ENCODE data around the gene SZT2. TPM values are rescaled to one million over a fixed set of nuclear protein-coding genes. Genes with fewer than 3 reads are reported as not detected.

The SZT2 gene
- total RNA-seq, 1 donor from 2014 or later: 63.6 TPM

DNA sequence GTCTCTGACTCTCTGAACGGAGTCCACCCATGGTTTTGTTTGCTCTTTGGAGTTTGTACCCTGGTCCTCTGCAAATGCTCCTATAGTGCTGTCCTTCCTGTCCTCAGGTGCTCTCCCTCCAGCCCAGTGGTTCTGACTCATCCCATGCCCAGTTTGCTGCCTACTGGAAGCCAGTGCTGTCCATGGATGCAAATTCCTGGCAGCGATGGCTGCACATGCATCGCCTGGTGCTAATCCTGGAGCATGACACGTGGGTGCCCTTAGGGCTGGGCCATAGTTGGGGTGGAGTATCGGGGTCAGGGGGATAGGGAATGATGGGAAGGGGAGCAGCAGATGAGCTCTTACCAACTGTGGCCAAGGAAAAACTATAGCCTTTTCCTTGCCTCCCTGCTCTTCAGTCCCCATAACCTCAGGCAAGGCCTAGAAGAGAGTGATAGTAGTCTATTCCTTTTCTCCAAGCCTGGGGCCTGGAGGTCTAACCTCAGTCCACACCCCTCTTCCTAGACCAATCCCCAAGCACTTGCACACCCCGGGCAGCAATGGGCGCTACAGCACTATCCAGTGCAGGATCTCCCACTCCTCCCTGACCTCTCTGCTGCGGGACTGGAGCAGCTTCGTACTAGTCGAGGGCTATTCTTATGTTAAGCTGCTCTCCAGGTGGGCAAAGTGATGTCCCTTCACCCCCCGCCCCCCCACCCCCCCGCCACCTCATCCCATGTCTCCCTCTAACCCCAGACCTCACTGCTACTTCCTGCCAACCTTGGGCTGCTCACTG is 32.5 kb downstream of the SZT2 start:
- H3K36me3 Mint-ChIP-seq (ENCODE audit: unreplicated experiment): peaks cover 37% of the 10 kb centered on the region
- no peak overlapping the region for H3K27ac Mint-ChIP-seq (ENCODE audit: unreplicated experiment)
- TF ChIP-seq, protein P1, sequence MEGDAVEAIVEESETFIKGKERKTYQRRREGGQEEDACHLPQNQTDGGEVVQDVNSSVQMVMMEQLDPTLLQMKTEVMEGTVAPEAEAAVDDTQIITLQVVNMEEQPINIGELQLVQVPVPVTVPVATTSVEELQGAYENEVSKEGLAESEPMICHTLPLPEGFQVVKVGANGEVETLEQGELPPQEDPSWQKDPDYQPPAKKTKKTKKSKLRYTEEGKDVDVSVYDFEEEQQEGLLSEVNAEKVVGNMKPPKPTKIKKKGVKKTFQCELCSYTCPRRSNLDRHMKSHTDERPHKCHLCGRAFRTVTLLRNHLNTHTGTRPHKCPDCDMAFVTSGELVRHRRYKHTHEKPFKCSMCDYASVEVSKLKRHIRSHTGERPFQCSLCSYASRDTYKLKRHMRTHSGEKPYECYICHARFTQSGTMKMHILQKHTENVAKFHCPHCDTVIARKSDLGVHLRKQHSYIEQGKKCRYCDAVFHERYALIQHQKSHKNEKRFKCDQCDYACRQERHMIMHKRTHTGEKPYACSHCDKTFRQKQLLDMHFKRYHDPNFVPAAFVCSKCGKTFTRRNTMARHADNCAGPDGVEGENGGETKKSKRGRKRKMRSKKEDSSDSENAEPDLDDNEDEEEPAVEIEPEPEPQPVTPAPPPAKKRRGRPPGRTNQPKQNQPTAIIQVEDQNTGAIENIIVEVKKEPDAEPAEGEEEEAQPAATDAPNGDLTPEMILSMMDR (IDR thresholded peaks at IDR 0.05): no peak
- DNase-seq (ENCODE audit: extremely low spot score, unreplicated experiment): no peak
- no peak overlapping the region for H3K4me3 Mint-ChIP-seq (ENCODE audit: unreplicated experiment)
- no peaks in the 10 kb centered on the region for H3K27me3 Mint-ChIP-seq (ENCODE audit: unreplicated experiment)
- no peaks in the 10 kb centered on the region for H3K4me1 Mint-ChIP-seq (ENCODE audit: unreplicated experiment)
- no peaks in the 10 kb centered on the region for H3K9me3 Mint-ChIP-seq (ENCODE audit: unreplicated experiment)

DNA sequence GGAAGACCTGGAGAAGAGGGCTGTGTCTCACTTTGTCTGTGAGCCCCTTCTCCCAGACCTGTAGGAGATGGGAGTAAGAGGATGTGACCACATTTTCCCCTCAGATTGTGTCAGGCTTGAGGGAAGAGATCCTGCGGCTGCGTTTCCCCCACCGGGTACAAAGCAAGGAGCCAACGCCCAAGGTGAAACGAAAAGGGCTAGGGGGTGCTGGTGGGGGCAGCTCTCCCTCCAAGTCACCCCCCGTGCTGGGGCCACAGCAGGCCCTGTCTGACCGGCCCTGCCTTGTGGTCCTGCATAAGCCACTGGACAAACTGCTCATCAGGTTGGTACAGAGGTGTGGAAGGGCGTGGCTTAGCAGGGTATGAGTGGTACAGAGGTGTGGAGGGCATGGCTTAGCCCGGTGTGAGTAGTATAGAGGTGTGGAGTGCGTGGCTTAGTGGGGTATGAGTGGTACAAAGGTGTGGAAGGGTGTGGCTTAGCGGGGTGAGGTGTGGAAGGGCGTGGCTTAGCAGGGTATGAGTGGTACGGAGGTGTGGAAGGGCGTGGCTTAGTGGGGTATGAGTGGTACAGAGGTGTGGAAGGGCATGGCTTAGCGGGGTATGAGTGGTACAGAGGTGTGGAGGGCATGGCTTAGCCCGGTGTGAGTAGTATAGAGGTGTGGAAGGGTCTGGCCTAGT is 33.4 kb downstream of the SZT2 start:
- Mint-ChIP-seq H3K4me1 (ENCODE audit: unreplicated experiment) (no peaks in the 10 kb centered on the region), H3K4me3 (ENCODE audit: unreplicated experiment) (no peak overlapping the region), H3K27me3 (ENCODE audit: unreplicated experiment) (no peaks in the 10 kb centered on the region), H3K9me3 (ENCODE audit: unreplicated experiment) (no peaks in the 10 kb centered on the region), H3K27ac (ENCODE audit: unreplicated experiment) (no peak overlapping the region), H3K36me3 (ENCODE audit: unreplicated experiment) (peaks cover 38% of the 10 kb centered on the region)
- TF ChIP-seq, protein P1 (IDR thresholded peaks at IDR 0.05): no peak
- DNase-seq (ENCODE audit: extremely low spot score, unreplicated experiment): no peak

DNA sequence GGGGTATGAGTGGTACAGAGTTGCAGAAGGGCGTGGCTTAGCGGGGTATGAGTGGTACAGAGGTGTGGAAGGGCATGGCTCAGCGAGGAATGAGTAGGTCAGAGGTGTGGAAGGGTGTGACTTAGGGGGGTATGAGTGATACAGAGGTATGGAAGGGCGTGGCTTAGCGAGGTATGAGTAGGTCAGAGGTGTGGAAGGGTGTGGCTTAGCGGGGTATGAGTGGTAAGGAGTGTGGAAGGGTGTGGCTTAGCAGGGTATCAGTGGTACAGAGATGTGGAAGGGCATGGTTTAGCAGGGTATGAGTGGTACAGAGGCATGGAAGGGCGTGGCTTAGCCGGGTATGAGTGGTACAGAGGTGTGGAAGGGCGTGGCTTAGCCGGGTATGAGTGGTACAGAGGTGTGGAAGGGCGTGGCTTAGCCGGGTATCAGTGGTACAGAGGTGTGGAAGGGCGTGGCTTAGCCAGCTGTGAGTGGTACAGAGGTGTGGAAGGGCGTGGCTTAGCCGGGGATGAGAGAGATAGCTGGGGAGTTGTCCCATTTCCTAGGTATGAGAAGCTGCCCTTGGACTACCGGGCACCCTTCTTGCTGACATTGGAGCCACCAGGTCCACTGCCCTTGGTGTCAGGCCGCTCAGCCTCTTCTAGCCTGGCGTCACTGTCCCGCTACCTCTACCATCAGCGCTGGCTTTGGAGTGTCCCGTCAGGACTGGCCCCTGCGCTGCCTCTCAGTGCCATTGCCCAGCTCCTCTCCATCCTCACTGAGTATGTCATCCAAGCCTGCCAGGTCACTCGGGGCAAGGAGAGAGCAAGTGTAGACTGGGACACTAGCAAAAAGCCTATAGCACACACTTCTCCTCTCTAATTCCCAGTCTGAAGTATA is 34.2 kb downstream of the SZT2 start:
- H3K36me3 Mint-ChIP-seq (ENCODE audit: unreplicated experiment): peaks cover 43% of the 10 kb centered on the region
- H3K27ac Mint-ChIP-seq (ENCODE audit: unreplicated experiment): no peak overlapping the region
- no peak for DNase-seq (ENCODE audit: extremely low spot score, unreplicated experiment)
- no peaks in the 10 kb centered on the region for H3K4me1 Mint-ChIP-seq (ENCODE audit: unreplicated experiment)
- H3K4me3 Mint-ChIP-seq (ENCODE audit: unreplicated experiment): no peak overlapping the region
- H3K9me3 Mint-ChIP-seq (ENCODE audit: unreplicated experiment): no peaks in the 10 kb centered on the region
- TF ChIP-seq, protein P1 (IDR thresholded peaks at IDR 0.05): no peak
- H3K27me3 Mint-ChIP-seq (ENCODE audit: unreplicated experiment): no peaks in the 10 kb centered on the region

DNA sequence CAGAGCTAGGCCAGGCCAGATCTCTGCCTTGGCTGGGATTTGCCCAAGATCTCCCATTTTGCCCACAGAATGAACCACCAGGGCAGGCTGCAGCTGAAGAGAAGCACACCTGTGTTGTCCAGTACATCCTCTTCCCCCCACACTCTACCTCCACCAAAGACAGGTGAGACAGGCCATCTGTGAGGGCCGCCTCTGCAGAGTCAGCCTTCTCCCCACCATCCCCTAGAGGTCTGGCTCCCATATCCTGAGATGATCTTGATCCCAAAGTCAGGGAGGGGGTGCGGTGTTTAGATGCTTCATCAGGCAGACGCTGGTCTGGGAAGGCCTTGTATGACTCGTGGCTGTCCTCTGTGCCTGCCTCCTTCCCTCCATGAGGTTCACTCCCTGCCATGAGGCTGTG is 35.3 kb downstream of the SZT2 start:
- Mint-ChIP-seq H3K4me1 (ENCODE audit: unreplicated experiment) (no peaks in the 10 kb centered on the region), H3K27me3 (ENCODE audit: unreplicated experiment) (no peaks in the 10 kb centered on the region), H3K36me3 (ENCODE audit: unreplicated experiment) (peaks cover 43% of the 10 kb centered on the region), H3K9me3 (ENCODE audit: unreplicated experiment) (no peaks in the 10 kb centered on the region), H3K27ac (ENCODE audit: unreplicated experiment) (no peak overlapping the region), H3K4me3 (ENCODE audit: unreplicated experiment) (no peak overlapping the region)
- DNase-seq (ENCODE audit: extremely low spot score, unreplicated experiment): no peak
- TF ChIP-seq, protein P1 (IDR thresholded peaks at IDR 0.05): no peak
